SIG-M5 (cell line): ENCODE results near the gene ZBTB20.
"Not testable (repeated sequence)": the region's sequence is repeated elsewhere in the genome, so short reads cannot be mapped to it uniquely, and the experiment has no call there.

Source experiments
- DNase-seq: peaks from one replicate; lab custom pipeline; 2025; lab: John Stamatoyannopoulos, UW

Gene ZBTB20

DNA sequence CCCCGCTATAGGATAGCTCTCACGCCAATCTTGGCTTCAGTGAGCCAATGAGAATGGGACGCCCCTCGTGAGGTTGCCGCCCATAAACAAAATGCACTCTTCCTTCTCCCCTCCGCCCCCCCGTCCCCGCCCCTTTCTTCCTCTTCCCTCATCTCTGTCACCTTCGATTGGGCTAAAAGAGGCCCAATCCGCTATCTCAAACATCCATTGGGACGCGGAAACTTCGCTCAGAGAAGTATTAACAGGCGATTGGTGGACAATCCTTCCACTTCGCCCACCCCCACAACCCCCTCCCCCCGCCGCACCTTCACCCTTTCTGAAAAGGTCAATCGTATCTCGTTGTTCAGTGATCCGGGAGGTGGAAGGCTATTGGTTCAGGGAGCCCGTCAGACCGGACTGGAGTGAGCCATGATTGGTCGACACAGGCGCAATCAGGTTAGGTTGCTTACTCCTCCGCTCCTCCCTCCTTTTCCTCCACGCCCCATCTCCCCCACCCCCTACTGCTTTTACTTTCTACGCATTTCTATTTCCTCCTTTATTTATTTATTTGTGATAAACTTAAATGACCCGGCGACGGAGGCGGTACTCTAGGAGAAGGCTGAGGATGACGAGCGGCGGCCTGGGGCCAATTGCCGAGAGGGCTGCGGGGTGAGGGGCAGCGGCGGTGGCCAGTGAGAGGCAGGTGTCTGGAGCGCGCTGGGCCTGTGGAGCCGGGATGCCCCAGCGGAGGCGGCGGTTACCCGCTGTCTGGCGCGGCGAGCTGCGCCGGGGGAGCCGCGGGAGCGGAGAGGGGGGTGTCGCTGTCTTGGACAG, 447 bp upstream of the ZBTB20 start:
- peak; percentile 98 for DNase-seq

DNA sequence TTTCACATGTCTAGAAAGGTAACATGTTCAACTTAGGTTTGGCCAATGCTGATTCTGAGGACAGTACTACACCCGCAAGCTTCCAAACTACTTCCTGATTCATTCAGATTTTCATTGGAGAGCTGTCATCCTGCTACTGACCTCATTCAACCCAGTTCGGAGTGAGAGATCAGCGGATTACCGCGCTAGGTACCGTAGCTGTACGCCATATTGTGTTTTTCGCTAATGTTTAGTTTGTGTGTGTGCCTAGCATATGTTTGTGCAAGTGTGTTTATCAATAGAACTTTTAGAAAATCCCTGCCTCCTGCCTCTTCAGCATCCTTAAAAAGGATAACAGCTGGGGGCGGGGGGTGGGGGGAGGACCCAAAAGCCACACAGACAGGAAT, 1.1 kb downstream of the ZBTB20 start:
- DNase-seq = no peak

DNA sequence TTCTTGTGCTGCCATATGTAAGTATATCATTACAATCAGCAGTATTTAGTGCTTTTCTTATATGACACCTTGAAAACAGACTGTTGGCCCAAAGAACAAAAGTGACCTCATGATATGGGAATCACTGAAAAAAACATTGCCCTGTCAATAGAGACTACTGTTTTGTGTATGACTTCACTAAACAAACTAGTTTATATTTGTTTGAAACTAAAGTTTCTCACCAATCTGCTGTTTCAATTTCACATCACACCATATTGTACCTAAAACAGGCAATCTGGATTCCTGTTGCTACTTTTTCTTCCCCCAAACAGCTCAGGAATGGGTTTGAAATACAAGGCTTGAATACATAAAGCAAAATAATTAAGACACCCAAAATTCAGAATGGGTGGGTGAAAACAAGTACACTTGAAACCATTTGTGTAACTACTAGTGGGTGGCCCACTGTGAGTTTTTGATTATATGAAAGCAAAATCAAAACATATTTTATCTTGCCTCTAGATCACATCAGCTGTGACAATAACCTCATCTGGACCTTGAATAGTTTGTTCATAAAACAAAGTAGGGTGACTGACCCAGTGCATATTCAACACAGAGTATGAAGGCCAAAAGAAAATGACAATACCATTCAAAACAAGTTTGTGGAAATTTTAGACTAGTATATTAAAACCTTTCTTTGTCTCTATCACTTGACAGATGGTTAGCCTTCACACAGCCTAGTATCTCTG, 5.9 kb downstream of the ZBTB20 start:
- DNase-seq = no peak

DNA sequence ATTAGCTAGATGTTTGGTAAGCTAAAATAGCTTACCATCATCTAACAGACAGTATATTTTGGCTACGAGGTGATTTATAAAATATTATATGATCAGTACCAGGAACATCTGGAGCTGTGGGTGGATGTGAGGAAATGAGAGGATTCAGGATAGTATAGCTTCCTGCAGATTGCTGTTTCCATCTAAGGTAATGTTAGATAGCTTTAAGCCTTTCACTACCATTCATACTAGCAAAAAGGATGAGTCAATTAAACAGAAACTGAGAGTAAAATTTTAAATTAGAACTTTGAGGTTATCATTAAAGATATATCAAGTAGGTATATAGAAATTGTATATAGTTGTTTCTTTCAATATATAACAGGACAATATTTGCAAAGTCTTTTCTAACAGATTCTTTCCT, 8.0 kb downstream of the ZBTB20 start:
- no peak for DNase-seq

DNA sequence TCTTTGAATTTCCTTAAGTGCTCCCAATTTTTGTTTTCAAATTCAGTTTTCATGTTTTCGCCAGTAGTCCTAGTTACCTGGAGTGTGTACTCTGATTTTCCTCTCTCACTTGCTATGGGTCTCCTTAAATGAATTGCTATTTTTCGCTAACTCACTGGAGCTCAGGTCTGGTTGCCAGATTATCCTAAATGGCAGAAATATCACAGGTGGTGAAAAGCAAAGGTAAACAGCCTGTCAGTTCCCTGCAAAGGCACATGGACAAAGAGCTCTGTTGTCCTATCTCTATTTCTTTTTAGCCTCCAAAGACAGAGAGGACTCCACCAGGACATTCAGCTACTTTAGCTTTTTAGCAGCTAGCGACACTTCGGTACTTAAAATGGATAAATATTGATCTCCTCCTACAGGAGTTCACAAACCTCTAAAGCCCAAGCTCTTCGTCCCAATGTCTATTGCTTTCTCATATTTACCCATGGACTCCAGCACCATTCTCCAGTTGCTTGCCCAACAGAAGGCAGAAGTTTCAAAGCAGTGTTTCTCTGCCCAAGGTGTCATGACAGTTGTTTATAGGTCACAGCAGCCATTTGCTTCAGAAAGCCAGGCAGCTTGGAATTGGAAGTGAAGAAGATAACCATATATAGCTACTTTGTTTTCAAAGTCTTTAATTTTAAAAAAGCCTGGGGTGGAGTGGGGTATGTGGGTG, 12.3 kb downstream of the ZBTB20 start:
- no peak for DNase-seq

DNA sequence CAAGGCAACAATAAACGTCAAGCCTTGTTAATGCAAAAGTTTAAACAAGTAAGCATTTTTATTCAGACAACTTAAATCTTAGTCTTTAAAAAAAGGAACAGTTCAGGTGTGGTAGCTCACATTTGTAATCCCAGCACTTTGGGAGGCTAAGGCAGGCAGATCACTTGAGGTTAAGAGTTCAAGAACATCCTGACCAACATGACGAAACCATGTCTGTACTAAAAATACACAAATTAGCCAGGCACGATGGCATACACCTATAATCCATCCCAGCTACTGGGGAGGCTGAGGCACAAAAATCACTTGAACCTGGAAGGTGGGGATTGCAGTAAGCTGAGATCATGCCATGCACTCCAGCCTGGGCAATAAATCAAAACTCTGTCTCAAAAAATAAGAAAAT, 19.9 kb downstream of the ZBTB20 start:
- DNase-seq = no peak

DNA sequence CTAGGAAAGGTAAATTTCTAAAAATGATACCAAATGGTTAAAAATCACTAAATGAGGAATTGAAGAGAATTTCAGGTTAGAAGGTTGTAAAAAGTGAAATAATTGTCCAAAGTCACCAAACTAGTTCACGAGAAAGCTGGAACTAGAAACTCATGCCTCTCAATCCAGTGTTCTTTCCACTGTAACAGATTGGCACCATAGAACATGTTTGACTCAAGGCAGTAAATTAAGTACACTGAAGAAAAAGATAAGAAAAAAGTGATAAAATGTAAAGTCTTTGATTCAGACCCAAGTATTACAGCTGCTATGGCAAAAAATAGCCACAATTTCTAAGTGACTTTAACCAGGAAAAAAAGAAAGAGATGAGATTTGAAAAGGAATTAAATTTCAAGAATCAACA, 26.5 kb downstream of the ZBTB20 start:
- no peak for DNase-seq

DNA sequence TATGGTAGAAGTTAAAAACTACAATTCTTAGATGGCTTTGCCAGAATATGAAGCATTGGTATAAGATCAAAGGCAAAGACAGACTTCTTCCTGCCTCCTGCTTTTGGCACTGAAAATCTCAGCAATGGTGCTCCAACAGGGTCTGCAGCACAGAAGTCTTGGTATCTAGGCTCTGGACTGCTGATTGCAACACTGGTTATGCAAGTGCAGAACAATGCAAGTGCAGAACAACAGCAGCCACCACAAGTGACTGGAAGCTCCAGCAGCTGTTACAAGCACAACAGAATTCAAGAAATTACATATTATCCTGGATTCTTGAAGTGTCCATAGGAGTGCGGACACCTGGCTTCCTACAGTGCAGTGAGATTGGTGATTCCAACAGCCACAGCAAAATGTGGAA, 33.7 kb downstream of the ZBTB20 start:
- no peak for DNase-seq

DNA sequence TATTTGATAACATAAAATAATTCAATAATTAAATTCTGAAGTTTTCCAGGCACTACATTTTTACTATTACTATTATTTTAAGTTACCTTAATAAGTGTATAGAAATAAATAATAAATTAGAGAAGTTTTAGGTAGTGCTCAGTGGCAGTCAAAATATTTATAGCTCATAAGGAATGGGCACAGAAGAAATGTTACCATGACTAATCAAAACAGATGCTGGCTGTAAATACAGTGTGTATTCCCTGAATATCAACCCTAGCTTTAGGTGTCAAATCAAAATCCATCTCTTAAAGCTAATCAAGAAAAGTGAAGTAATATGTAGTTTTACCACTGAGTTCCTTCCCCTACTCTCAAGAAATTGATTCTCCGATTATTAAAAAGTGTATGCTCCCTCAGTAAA, 35.5 kb downstream of the ZBTB20 start:
- DNase-seq = no peak

DNA sequence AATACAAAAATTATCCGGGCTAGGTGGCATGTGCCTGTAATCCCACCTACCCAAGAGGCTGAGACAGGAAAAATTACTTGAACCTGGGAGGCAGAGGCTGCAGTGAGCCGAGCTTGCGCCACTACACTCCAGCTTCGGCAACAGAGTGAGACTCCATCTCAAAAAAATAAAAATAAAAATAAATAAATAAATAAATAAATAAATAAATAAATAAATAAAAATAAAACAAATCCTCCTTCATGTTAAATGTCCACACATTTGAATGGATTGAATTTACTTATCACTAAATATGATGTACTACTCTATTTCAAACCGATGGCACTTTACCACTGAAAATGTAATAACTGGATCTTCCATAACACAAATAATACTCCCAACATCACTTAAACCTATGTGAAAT, 36.3 kb downstream of the ZBTB20 start:
- DNase-seq = no peak

DNA sequence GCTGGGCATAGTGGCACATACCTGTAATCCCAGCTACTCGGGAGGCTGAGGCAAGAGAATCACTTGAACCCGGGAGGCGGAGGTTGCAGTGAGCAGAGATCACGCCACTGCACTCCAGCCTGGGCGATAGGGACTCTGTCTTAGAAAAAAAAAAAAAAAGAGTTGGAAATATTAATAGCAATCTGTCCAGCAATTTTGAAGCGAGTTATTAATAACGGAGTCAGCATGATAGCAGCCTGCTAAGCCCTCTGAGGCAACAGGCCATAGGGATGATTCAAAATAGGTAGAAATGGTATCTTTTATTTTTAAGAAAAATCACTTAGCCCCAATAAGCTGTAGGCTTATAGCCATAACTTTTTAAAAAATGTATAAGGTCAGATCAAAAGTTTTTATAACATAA, 37.0 kb downstream of the ZBTB20 start:
- DNase-seq = not testable (repeated sequence)

DNA sequence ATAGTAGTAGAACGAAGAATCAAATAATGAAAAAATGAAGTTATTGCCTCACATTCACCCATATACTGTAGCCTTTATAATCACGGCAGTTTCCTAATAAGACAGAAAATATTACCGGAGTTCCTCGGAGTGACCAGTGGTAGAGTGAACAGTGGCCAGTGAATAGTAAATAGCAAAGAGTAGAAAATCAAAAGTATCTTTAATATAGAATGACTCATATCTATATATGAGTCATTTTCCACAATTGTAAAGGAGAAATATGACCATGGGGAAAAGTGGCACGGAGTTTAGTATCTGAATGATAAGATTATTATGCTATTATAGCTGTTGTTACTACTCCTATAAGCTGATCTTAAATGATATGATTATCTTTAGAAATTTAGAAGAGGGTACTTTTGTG, 38.5 kb downstream of the ZBTB20 start:
- no peak for DNase-seq

DNA sequence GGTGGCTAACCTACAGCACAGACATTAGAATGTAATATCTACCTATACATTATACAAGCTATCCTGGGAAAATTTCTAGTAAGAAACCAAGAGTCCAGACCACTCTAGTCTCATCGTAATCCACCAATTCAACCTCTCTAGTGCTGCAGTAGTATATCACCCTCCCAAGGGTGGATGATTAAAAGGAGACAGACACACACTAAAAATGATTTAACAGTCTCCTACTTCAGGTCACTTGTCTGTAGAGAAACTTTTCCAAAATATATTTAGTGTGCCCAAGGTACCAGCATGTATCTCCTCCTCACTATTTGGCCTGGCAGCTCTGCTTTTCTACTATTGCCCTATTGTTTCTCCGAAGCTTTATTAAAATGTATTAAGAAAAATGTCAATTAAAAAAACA, 45.0 kb downstream of the ZBTB20 start:
- DNase-seq = no peak

DNA sequence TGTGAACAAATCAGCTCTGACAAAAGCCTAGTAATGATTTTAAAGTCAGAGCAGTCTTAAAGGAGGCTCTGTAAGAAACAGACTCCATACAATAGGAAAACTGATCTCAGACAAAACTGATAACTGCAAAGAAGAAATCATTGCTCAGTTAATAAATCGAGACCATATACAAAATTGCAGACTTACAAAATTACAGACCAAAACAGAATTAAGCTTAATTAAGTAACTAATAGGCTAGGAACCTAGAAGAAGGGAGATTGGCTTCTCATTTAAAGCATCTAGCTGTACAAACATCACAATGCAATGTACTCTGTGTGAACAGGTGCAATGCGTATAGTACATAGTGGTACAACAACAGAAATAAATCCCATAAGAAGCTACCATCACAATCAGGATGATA, 46.3 kb downstream of the ZBTB20 start:
- no peak for DNase-seq

DNA sequence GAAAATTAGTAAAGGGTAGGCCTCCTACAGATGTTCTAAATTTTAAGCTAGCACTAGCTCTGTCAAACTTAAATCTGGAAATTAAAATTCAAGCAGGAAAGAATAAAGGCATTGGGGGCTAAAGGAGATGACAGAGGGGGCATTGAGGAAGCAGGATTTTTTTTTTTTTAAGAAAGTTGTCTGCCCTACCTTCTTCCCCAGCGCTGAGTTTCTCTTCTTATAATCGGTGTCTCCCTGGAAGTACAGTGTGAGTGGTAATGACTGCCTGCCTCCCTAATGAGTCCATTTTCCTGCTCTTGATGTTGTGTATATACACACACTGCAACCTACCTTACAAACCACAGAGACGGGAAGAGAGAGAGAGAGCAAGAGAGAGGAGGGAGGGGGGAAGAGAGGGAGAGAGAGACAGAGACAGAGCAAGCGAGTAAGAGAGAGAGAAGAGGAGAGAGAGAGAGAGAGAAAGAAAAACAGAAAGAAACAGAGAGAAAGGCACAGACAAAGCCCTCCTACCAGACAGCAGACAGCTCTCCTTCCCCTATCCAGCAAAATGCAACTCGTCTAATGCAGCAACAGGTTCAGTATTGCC, 47.0 kb downstream of the ZBTB20 start:
- no peak for DNase-seq

DNA sequence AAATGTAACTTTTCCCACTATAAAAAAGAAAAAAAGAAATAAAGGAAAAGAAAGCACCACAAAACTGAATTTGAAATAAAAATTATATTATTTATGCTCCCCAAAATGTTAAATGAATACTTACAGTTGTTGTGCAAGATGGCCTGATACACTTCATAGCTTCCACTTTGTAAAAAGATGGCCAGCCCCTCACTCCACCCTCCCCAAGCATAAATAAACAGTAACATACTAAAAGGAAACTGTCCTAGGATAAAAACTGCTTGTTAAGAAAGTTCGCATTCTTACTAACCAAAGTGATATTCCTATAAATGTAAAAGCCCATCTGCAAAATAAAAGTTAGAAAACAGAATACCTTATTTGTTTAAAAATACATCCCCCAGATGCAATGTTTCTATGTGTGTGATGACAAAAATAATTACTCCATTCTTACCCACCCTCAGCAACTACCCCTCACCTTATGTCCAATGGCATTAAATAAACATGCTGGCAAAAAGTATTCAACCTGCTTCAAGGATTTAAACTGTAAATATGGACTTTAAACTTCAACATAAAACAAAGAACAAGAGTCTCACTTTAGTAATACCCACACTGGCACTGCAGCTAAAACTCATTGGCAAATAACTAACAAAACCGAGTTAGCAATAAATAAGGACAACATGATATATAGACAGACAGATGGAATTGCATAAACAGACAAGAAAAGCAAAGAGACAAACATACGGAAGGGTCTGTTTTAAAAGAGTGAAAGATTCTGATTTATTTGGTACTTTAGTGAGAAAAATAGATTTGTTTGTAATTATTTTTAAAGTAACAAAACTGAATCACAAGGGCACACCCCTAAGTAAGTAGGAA, 47.7 kb downstream of the ZBTB20 start:
- no peak for DNase-seq

DNA sequence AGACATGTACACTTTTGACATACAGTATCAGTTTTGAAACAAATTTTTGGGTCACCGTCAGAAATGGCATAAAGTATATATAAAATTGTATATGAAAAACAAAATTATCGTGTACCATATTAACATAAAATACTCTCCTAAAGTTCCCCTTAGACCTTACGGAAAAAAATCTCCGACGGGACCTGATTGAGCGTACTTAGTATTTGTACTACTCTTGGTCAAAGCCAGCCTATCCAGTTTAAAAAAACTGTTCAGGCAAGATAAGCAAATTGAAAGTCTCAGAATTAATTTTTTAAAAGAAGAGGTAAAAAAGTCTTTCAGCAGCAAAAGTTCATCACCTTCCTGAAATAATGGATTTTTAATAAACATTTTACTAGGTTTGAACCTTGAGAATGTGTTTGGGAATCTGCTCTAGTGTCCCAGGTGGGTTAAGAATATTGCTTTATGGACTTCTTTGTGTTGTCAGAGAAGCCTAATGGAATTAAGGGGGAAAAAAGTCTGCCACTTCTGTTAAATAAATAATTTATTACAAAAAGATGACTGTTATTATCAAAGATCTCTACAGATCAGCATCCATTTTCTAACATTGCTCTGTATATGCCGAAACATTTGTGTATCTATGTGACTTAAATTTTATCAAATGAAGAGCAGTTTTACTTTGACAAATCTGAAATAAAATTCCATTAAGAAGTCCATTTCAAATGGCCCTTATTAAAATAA, 48.6 kb downstream of the ZBTB20 start:
- no peak for DNase-seq

DNA sequence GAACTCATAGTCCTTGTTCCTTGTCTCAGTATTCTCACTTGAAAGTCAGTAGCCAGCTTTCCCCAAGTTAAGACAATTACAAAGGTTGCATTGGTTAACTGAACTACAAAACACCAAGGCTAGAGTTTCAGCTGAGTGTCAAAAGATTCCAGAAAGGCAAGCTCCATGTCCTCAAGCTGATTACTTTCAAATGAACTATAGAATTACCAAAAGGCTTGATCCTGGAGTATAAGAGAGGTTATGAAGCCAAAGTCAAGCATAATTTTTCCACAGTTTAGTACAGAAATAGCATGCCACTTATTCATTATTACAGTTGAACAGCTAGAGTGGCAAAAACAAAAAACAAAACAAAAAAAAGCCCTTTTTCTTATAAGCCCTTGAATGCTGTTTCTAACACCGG, 51.9 kb downstream of the ZBTB20 start:
- DNase-seq = no peak

DNA sequence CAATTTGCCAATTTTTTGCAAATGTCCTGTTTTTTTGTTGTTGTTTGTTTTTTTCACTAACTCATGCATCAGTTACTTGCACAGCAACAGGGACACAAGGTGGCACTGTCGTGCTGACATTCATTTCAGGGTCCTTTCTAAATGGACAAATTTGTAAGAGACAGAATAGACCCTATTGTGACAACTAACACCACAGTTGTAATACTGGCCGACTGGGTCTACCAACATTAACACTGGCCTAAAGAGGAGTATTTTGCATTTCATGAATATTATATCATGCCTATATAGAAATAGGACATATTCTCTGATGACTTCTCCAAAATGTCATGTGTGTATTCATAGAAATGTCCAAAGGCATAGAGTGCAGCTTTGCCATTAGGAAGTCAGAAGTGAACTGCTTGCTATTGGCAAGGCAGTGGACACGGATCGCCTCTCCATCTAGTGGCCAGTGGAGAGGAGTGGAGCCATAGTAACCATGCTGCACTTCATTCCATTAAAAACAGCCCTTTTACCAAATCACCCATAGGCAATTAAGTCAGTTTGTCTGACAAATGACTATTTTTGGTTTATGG, 54.8 kb downstream of the ZBTB20 start:
- no peak for DNase-seq

DNA sequence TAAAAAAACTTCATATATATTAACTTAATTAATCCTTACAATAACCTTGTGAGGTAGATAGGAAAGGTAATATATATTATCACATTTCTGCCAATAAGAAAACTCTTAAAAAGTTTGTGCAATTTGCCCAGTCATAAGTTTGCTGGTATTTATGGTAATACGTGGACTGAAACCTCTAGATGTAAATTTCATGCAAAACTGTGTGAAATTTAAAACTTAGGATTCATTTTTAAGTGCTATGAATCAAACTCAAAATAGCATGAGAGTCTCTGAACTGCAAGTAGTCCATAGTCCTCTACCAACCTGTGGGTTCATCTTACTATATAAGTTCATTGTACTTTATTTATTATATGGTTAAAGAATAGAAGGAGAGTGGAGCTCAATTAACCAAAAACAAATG, 56.4 kb downstream of the ZBTB20 start:
- DNase-seq = no peak

DNA sequence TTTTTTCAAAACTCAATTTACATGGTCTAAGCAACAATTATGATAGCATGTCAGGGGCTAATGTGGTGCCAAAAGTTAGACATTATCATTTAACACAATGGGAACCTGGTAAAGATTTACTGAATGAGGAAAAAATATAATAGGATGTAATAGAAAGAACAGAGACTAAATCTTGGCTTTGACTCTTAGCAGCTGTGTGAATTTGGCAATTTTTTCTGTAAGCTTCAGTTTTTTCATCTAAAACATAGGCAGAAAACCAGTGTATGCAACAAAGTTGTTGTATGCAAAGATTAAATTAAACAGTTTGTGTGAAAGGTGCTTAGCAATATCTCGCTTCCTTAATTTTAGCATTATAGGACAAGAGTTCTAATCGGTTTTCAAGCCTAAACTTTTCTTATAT, 57.6 kb downstream of the ZBTB20 start:
- DNase-seq = no peak
